Loucy (cell line): Measurements from ENCODE around the gene RACK1.
"Not testable (repeated sequence)": the region's sequence is repeated elsewhere in the genome, so short reads cannot be mapped to it uniquely, and the experiment has no call there.

Source experiments
- H2AFZ ChIP-seq: fragments of 200-600 bp; sonication (generic); 2 replicates; pipeline ENCODE4 v1.6.0; 2016; ENCODE audit warnings: antibody characterized with exemption, mild to moderate bottlenecking, low read length, moderate library complexity
- H3F3A ChIP-seq: fragments of 200-600 bp; 2 replicates; pipeline ENCODE4 v1.6.0; 2016; ENCODE audit warnings: antibody characterized with exemption, low read depth, mild to moderate bottlenecking
- H3K27me3 ChIP-seq: fragments of 200-600 bp; sonication (generic); 2 replicates; pipeline ENCODE4 v1.6.1; 2014; ENCODE audit warnings: low read length, mild to moderate bottlenecking; ENCODE audit not compliant: insufficient read depth, poor library complexity, severe bottlenecking
- H3K36me3 ChIP-seq: fragments of 200-600 bp; sonication (generic); 2 replicates; pipeline ENCODE4 v1.6.1; 2016; ENCODE audit warnings: low read length; ENCODE audit not compliant: insufficient read depth
- H3K4me1 ChIP-seq: fragments of 200-600 bp; sonication (generic); 2 replicates; pipeline ENCODE4 v1.5.1; 2014; ENCODE audit warnings: low read length, mild to moderate bottlenecking; ENCODE audit not compliant: insufficient read depth, poor library complexity, severe bottlenecking
- H3K4me2 ChIP-seq: fragments of 200-600 bp; sonication (generic); 2 replicates; pipeline ENCODE4 v1.6.0; 2014; ENCODE audit warnings: antibody characterized with exemption, low read length, low read depth, mild to moderate bottlenecking; ENCODE audit not compliant: poor library complexity, severe bottlenecking
- H3K4me3 ChIP-seq: fragments of 200-600 bp; sonication (generic); 2 replicates; pipeline ENCODE4 v1.5.1; 2014; ENCODE audit warnings: low read length, mild to moderate bottlenecking, mixed read lengths; ENCODE audit not compliant: poor library complexity, severe bottlenecking
- H3K79me2 ChIP-seq: fragments of 200-600 bp; sonication (generic); 2 replicates; pipeline ENCODE4 v1.6.1; 2014; ENCODE audit warnings: low read length; ENCODE audit not compliant: insufficient read depth
- H3K9ac ChIP-seq: fragments of 200-600 bp; sonication (generic); 2 replicates; pipeline ENCODE4 v1.6.0; 2014; ENCODE audit warnings: mild to moderate bottlenecking, low read depth, low read length, moderate library complexity; ENCODE audit not compliant: poor library complexity, severe bottlenecking
- H3K9me2 ChIP-seq: fragments of 200-600 bp; sonication (generic); replicated peaks from 2 replicates; pipeline ENCODE4 v1.6.1; 2016; ENCODE audit warnings: low read depth, low read length, mixed read lengths
- H3K9me3 ChIP-seq: fragments of 200-600 bp; sonication (generic); 2 replicates; pipeline ENCODE4 v1.6.1; 2014; ENCODE audit warnings: mild to moderate bottlenecking, antibody characterized with exemption, low read length, low read depth; ENCODE audit not compliant: insufficient read depth
- H4K20me1 ChIP-seq: fragments of 200-600 bp; sonication (generic); 2 replicates; pipeline ENCODE4 v1.6.0; 2014; ENCODE audit warnings: antibody characterized with exemption, low read length, mild to moderate bottlenecking; ENCODE audit not compliant: insufficient read depth, poor library complexity, severe bottlenecking
- CTCF ChIP-seq: fragments of 200-600 bp; sonication (generic); conservative IDR thresholded peaks from 2 replicates; pipeline ENCODE4 v1.5.1; 2014; ENCODE audit warnings: mild to moderate bottlenecking, antibody characterized with exemption, low read length
- EZH2phosphoT487 ChIP-seq: fragments of 200-600 bp; IDR thresholded peaks from 2 replicates; pipeline ENCODE4 v1.6.1; 2018; ENCODE audit warnings: antibody characterized with exemption, mild to moderate bottlenecking, moderate library complexity, borderline replicate concordance

RACK1 gene

GRCh38 chr5:181217111-181217802, 26.4 kb downstream of the RACK1 start:
- Histone ChIP-seq H3K4me1 (peaks cover 12% of the 10 kb centered on the region), H3K4me2 (peak overlapping the region; percentile 84), H3K4me3 (peak overlapping the region; percentile 74), H3K9me2 (no peaks in the 10 kb centered on the region), H2AFZ (peak overlapping the region; percentile 76), H3K36me3 (no peaks in the 10 kb centered on the region), H3K9ac (peak overlapping the region; percentile 59), H3F3A (no peaks in the 10 kb centered on the region), H3K27me3 (no peaks in the 10 kb centered on the region), H3K9me3 (no peaks in the 10 kb centered on the region), H4K20me1 (no peaks in the 10 kb centered on the region), H3K79me2 (no peaks in the 10 kb centered on the region)
- TF ChIP-seq CTCF (peak; percentile 17; the same call in 1 of the 2 replicates), EZH2phosphoT487 (no peak)

- Histone ChIP-seq H3K79me2 (no peaks in the 10 kb centered on the region), H4K20me1 (no peaks in the 10 kb centered on the region), H2AFZ (peak overlapping the region; percentile 99), H3K4me1 (peaks cover 9% of the 10 kb centered on the region), H3F3A (no peaks in the 10 kb centered on the region), H3K4me3 (peak overlapping the region; percentile 74), H3K36me3 (no peaks in the 10 kb centered on the region), H3K9me3 (no peaks in the 10 kb centered on the region), H3K27me3 (no peaks in the 10 kb centered on the region), H3K9me2 (no peaks in the 10 kb centered on the region), H3K9ac (peak overlapping the region; percentile 47), H3K4me2 (peak overlapping the region; percentile 76)
- TF ChIP-seq CTCF (no peak), EZH2phosphoT487 (no peak)
These were observed 27.4 kb downstream of the RACK1 start for GRCh38 chr5:181215997-181216989.

GRCh38 chr5:181214249-181214648, 29.5 kb downstream of the RACK1 start:
- not testable (repeated sequence) for H3F3A ChIP-seq, H3K4me3 ChIP-seq, H3K79me2 ChIP-seq, H3K9me3 ChIP-seq, H3K4me1 ChIP-seq, H3K4me2 ChIP-seq, H2AFZ ChIP-seq, H3K27me3 ChIP-seq, H3K36me3 ChIP-seq, H3K9me2 ChIP-seq, H3K9ac ChIP-seq, H4K20me1 ChIP-seq
